GM23338 (cell line): ENCODE data around the gene THNSL1. TPM values are rescaled to one million over a fixed set of nuclear protein-coding genes. Genes with fewer than 3 reads are reported as not detected.

Experiments
- ATAC-seq: fragments of 200-7000 bp; cut with Tn5 transposase; 3 replicates; pipeline ENCODE4 v1.9.1; 2020
- DNase-seq: peaks from one replicate; pipeline ENCODE4 v3.0.0-alpha.2; 2015; ENCODE audit warnings: low spot score
- H2AFZ ChIP-seq: fragments of 200-600 bp; sonication (generic); 2 replicates; pipeline ENCODE4 v1.8.0; 2016; ENCODE audit warnings: antibody characterized with exemption, mild to moderate bottlenecking, moderate library complexity
- H3F3A ChIP-seq: fragments of 200-600 bp; sonication (generic); replicated peaks from 2 replicates; pipeline ENCODE4 v1.8.0; 2017; ENCODE audit warnings: antibody characterized with exemption, mixed run types, low read depth
- H3K27ac ChIP-seq: fragments of 200-600 bp; sonication (generic); 2 replicates; pipeline ENCODE4 v1.6.1; 2016; ENCODE audit warnings: low read depth
- H3K27me3 ChIP-seq: fragments of 200-600 bp; sonication (generic); 2 replicates; pipeline ENCODE4 v1.8.0; 2016; ENCODE audit warnings: mild to moderate bottlenecking, mixed run types, moderate library complexity; ENCODE audit not compliant: insufficient read depth
- H3K36me3 ChIP-seq: fragments of 200-600 bp; sonication (generic); 2 replicates; pipeline ENCODE4 v1.8.0; 2016; ENCODE audit warnings: mild to moderate bottlenecking; ENCODE audit not compliant: insufficient read depth
- H3K4me1 ChIP-seq: fragments of 200-600 bp; sonication (generic); 2 replicates; pipeline ENCODE4 v1.8.0; 2016; ENCODE audit warnings: mild to moderate bottlenecking, moderate library complexity; ENCODE audit not compliant: insufficient read depth
- H3K4me2 ChIP-seq: fragments of 200-600 bp; sonication (generic); 2 replicates; pipeline ENCODE4 v1.7.1; 2017; ENCODE audit warnings: mixed run types
- H3K4me3 ChIP-seq: fragments of 200-600 bp; sonication (generic); 2 replicates; pipeline ENCODE4 v1.6.1; 2016; ENCODE audit warnings: mixed run types
- H3K79me2 ChIP-seq: fragments of 200-600 bp; sonication (generic); replicated peaks from 2 replicates; pipeline ENCODE4 v1.8.0; 2017; ENCODE audit warnings: mild to moderate bottlenecking; ENCODE audit not compliant: insufficient read depth
- H3K9me2 ChIP-seq: fragments of 200-600 bp; sonication (generic); 2 replicates; pipeline ENCODE4 v1.8.0; 2017; ENCODE audit not compliant: insufficient read depth
- H4K20me1 ChIP-seq: fragments of 200-600 bp; sonication (generic); replicated peaks from 2 replicates; pipeline ENCODE4 v1.8.0; 2017; ENCODE audit warnings: mild to moderate bottlenecking; ENCODE audit not compliant: insufficient read depth
- H3K27ac Mint-ChIP-seq: 2 replicates; pipeline ENCODE4 v1.8.0; 2020; ENCODE audit warnings: inconsistent platforms, mild to moderate bottlenecking, moderate library complexity, mixed read lengths
- H3K27me3 Mint-ChIP-seq: 3 replicates; pipeline ENCODE4 v1.8.0; 2022; ENCODE audit warnings: low read depth, mild to moderate bottlenecking, moderate library complexity, mixed read lengths, inconsistent platforms; ENCODE audit not compliant: insufficient read depth, poor library complexity
- H3K36me3 Mint-ChIP-seq: 3 replicates; pipeline ENCODE4 v1.8.0; 2021; ENCODE audit warnings: low read depth, mild to moderate bottlenecking, inconsistent platforms, moderate library complexity, mixed read lengths
- H3K4me1 Mint-ChIP-seq: 3 replicates; pipeline ENCODE4 v1.8.0; 2020; ENCODE audit warnings: mild to moderate bottlenecking, inconsistent platforms, mixed read lengths
- H3K4me3 Mint-ChIP-seq: 3 replicates; pipeline ENCODE4 v1.8.0; 2021; ENCODE audit warnings: moderate library complexity, mild to moderate bottlenecking, inconsistent platforms, mixed read lengths
- H3K9me3 Mint-ChIP-seq: 3 replicates; pipeline ENCODE4 v1.8.0; 2020; ENCODE audit warnings: moderate library complexity, mild to moderate bottlenecking, inconsistent platforms, mixed read lengths
- CREB1 ChIP-seq: fragments of 250-450 bp; sonication (Bioruptor Pico); IDR thresholded peaks from 2 replicates; pipeline ENCODE4 v1.5.0; 2020; ENCODE audit warnings: low read depth, mild to moderate bottlenecking, moderate library complexity
- ETS1 ChIP-seq: IDR thresholded peaks from 2 replicates; pipeline ENCODE4 v1.6.1; 2016; ENCODE audit warnings: antibody characterized with exemption
- EZH2 ChIP-seq: fragments of 200-600 bp; sonication (generic); IDR thresholded peaks from one replicate; pipeline ENCODE4 v1.8.0; 2017; ENCODE audit warnings: antibody characterized with exemption, mild to moderate bottlenecking, low read depth; ENCODE audit not compliant: unreplicated experiment
- EZH2phosphoT487 ChIP-seq: fragments of 200-600 bp; sonication (generic); IDR thresholded peaks from one replicate; pipeline ENCODE4 v1.8.1; 2018; ENCODE audit warnings: antibody characterized with exemption; ENCODE audit not compliant: unreplicated experiment
- JUNB ChIP-seq: IDR thresholded peaks from one replicate; pipeline ENCODE4 v1.6.1; 2016; ENCODE audit warnings: antibody characterized with exemption; ENCODE audit not compliant: unreplicated experiment
- ZNF114 ChIP-seq: fragments of 250-450 bp; sonication (Bioruptor Pico); IDR thresholded peaks from 2 replicates; pipeline ENCODE4 v1.5.0; 2020; ENCODE audit warnings: mild to moderate bottlenecking, moderate library complexity
- polyA plus RNA-seq: library from polyadenylated mRNA; unstranded; fragments of >200 nt; fragmentation: Nextera tagmentation; extraction: Ambion mirVana; gene quantifications from 2 replicates; pipeline ENCODE4 v1.2.1, GENCODE V29; 2016
- total RNA-seq: library from RNA; depleted of rRNA; stranded (reverse); fragments of >200 nt; shearing (Covaris generic); gene quantifications from 2 replicates; pipeline ENCODE4 v1.2.3, GENCODE V29; 2014
- TF ChIP-seq, protein P1 (sequence below): IDR thresholded peaks from one replicate; pipeline ENCODE4 v1.6.1; 2018; ENCODE audit warnings: antibody characterized with exemption; ENCODE audit not compliant: unreplicated experiment
- TF ChIP-seq, protein P2 (sequence below), 2 experiments: fragments of 200-600 bp in 1 of 2; sonication (generic) in 1 of 2; conservative IDR thresholded peaks; 2 replicates each; pipeline versions ENCODE4 v1.5.1 to v1.6.1; 2016 to 2017; ENCODE audit warnings: antibody characterized with exemption in 2 of 2, low read depth in 2 of 2, mild to moderate bottlenecking in 2 of 2, moderate library complexity in 1 of 2

The THNSL1 gene
- total and polyA plus RNA-seq, 2 experiments from 2014 or later = 2.6 to 5.8 TPM

- Histone ChIP-seq H3F3A (no peaks in the 10 kb centered on the region), H3K27ac (no peak overlapping the region), H3K4me3 (no peak overlapping the region), H3K9me2 (no peaks in the 10 kb centered on the region), H2AFZ (no peak overlapping the region), H4K20me1 (0 out of 2 replicates have a peak, but pooled peaks cover 7% of the 10 kb centered on the region), H3K4me2 (no peak overlapping the region), H3K79me2 (no peaks in the 10 kb centered on the region), H3K27me3 (peaks cover 44% of the 10 kb centered on the region), H3K36me3 (no peaks in the 10 kb centered on the region), H3K4me1 (peaks cover 3% of the 10 kb centered on the region; the same call in 1 of the 2 replicates)
- no peak overlapping the region for H3K4me3 Mint-ChIP-seq
- no peak overlapping the region for H3K27ac Mint-ChIP-seq
- DNase-seq (no peak), ATAC-seq (no peak)
- H3K4me1 Mint-ChIP-seq = peaks cover 12% of the 10 kb centered on the region
- H3K27me3 Mint-ChIP-seq = peaks cover 36% of the 10 kb centered on the region
- H3K9me3 Mint-ChIP-seq = no peaks in the 10 kb centered on the region
- no peaks in the 10 kb centered on the region for H3K36me3 Mint-ChIP-seq
- no peak for TF ChIP-seq JUNB
- TF ChIP-seq EZH2 = no peak
- TF ChIP-seq, protein P1, sequence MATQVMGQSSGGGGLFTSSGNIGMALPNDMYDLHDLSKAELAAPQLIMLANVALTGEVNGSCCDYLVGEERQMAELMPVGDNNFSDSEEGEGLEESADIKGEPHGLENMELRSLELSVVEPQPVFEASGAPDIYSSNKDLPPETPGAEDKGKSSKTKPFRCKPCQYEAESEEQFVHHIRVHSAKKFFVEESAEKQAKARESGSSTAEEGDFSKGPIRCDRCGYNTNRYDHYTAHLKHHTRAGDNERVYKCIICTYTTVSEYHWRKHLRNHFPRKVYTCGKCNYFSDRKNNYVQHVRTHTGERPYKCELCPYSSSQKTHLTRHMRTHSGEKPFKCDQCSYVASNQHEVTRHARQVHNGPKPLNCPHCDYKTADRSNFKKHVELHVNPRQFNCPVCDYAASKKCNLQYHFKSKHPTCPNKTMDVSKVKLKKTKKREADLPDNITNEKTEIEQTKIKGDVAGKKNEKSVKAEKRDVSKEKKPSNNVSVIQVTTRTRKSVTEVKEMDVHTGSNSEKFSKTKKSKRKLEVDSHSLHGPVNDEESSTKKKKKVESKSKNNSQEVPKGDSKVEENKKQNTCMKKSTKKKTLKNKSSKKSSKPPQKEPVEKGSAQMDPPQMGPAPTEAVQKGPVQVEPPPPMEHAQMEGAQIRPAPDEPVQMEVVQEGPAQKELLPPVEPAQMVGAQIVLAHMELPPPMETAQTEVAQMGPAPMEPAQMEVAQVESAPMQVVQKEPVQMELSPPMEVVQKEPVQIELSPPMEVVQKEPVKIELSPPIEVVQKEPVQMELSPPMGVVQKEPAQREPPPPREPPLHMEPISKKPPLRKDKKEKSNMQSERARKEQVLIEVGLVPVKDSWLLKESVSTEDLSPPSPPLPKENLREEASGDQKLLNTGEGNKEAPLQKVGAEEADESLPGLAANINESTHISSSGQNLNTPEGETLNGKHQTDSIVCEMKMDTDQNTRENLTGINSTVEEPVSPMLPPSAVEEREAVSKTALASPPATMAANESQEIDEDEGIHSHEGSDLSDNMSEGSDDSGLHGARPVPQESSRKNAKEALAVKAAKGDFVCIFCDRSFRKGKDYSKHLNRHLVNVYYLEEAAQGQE = no peak
- no peak for TF ChIP-seq CREB1 (CRISPR knock-in tag)
- TF ChIP-seq EZH2phosphoT487 = no peak
- TF ChIP-seq, protein P2, sequence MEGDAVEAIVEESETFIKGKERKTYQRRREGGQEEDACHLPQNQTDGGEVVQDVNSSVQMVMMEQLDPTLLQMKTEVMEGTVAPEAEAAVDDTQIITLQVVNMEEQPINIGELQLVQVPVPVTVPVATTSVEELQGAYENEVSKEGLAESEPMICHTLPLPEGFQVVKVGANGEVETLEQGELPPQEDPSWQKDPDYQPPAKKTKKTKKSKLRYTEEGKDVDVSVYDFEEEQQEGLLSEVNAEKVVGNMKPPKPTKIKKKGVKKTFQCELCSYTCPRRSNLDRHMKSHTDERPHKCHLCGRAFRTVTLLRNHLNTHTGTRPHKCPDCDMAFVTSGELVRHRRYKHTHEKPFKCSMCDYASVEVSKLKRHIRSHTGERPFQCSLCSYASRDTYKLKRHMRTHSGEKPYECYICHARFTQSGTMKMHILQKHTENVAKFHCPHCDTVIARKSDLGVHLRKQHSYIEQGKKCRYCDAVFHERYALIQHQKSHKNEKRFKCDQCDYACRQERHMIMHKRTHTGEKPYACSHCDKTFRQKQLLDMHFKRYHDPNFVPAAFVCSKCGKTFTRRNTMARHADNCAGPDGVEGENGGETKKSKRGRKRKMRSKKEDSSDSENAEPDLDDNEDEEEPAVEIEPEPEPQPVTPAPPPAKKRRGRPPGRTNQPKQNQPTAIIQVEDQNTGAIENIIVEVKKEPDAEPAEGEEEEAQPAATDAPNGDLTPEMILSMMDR (conservative IDR thresholded peaks at IDR 0.05; ENCODE audit: low read depth in 2 of 2) = no peak
- TF ChIP-seq ETS1 = no peak
- no peak for TF ChIP-seq ZNF114
Observed at GRCh38 chr10:25064401-25064800, 48.0 kb downstream of the THNSL1 start.
